ENCODE data around the gene EXOC4.

EXOC4 gene

GRCh38 chr7:133746847-133747246 is 494.0 kb downstream of the EXOC4 start:
- no peak overlapping the region for H2AFZ ChIP-seq (ENCODE audit: low read length)
- H3K9me2 ChIP-seq (replicated peaks; ENCODE audit: low read depth, low read length): no peaks in the 10 kb centered on the region
- H3K79me2 ChIP-seq (ENCODE audit: insufficient read depth, low read length): no peaks in the 10 kb centered on the region
- no peaks in the 10 kb centered on the region for H4K20me1 ChIP-seq (ENCODE audit: insufficient read depth, low read length, poor library complexity, severe bottlenecking)
- H3K4me2 ChIP-seq (ENCODE audit: low read depth, low read length, poor library complexity, severe bottlenecking): no peak overlapping the region
- H3K36me3 ChIP-seq (ENCODE audit: insufficient read depth, low read length): no peaks in the 10 kb centered on the region
- TF ChIP-seq EZH2phosphoT487 (IDR thresholded peaks at IDR 0.05; ENCODE audit: borderline replicate concordance): no peak
- H3K4me1 ChIP-seq (ENCODE audit: insufficient read depth, low read length, poor library complexity, severe bottlenecking): peaks cover 20% of the 10 kb centered on the region
- no peak overlapping the region for H3K4me3 ChIP-seq (ENCODE audit: low read length, poor library complexity, severe bottlenecking)
- no peaks in the 10 kb centered on the region for H3F3A ChIP-seq (ENCODE audit: low read depth)
- no peaks in the 10 kb centered on the region for H3K9me3 ChIP-seq (ENCODE audit: insufficient read depth, low read depth, low read length)
- no peak overlapping the region for H3K9ac ChIP-seq (ENCODE audit: low read depth, low read length, poor library complexity, severe bottlenecking)
- no peaks in the 10 kb centered on the region for H3K27me3 ChIP-seq (ENCODE audit: insufficient read depth, low read length, poor library complexity, severe bottlenecking)

- Histone ChIP-seq H3K9me2 (replicated peaks; ENCODE audit: low read depth, low read length) (no peaks in the 10 kb centered on the region), H4K20me1 (ENCODE audit: insufficient read depth, low read length, poor library complexity, severe bottlenecking) (no peaks in the 10 kb centered on the region), H2AFZ (ENCODE audit: low read length) (no peak overlapping the region), H3F3A (ENCODE audit: low read depth) (no peaks in the 10 kb centered on the region), H3K27me3 (ENCODE audit: insufficient read depth, low read length, poor library complexity, severe bottlenecking) (no peaks in the 10 kb centered on the region), H3K4me2 (ENCODE audit: low read depth, low read length, poor library complexity, severe bottlenecking) (no peak overlapping the region), H3K4me1 (ENCODE audit: insufficient read depth, low read length, poor library complexity, severe bottlenecking) (peaks cover 2% of the 10 kb centered on the region), H3K36me3 (ENCODE audit: insufficient read depth, low read length) (no peaks in the 10 kb centered on the region), H3K9ac (ENCODE audit: low read depth, low read length, poor library complexity, severe bottlenecking) (no peak overlapping the region), H3K79me2 (ENCODE audit: insufficient read depth, low read length) (no peaks in the 10 kb centered on the region), H3K9me3 (ENCODE audit: insufficient read depth, low read depth, low read length) (no peaks in the 10 kb centered on the region), H3K4me3 (ENCODE audit: low read length, poor library complexity, severe bottlenecking) (no peak overlapping the region)
- TF ChIP-seq CTCF (conservative IDR thresholded peaks at IDR 0.05; ENCODE audit: low read length): no peak
- no peak for TF ChIP-seq EZH2phosphoT487 (IDR thresholded peaks at IDR 0.05; ENCODE audit: borderline replicate concordance)
These were observed 495.8 kb downstream of the EXOC4 start for GRCh38 chr7:133748443-133749407.

- H3K9me3 ChIP-seq (ENCODE audit: insufficient read depth, low read depth, low read length): no peaks in the 10 kb centered on the region
- no peaks in the 10 kb centered on the region for H4K20me1 ChIP-seq (ENCODE audit: insufficient read depth, low read length, poor library complexity, severe bottlenecking)
- H3K4me1 ChIP-seq (ENCODE audit: insufficient read depth, low read length, poor library complexity, severe bottlenecking): no peaks in the 10 kb centered on the region
- H3K4me2 ChIP-seq (ENCODE audit: low read depth, low read length, poor library complexity, severe bottlenecking): no peak overlapping the region
- H3F3A ChIP-seq (ENCODE audit: low read depth): no peaks in the 10 kb centered on the region
- H3K36me3 ChIP-seq (ENCODE audit: insufficient read depth, low read length): no peaks in the 10 kb centered on the region
- no peaks in the 10 kb centered on the region for H3K9me2 ChIP-seq (replicated peaks; ENCODE audit: low read depth, low read length)
- no peak overlapping the region for H3K4me3 ChIP-seq (ENCODE audit: low read length, poor library complexity, severe bottlenecking)
- H3K9ac ChIP-seq (ENCODE audit: low read depth, low read length, poor library complexity, severe bottlenecking): no peak overlapping the region
- H2AFZ ChIP-seq (ENCODE audit: low read length): no peak overlapping the region
- TF ChIP-seq CTCF (conservative IDR thresholded peaks at IDR 0.05; ENCODE audit: low read length): no peak
- no peak for TF ChIP-seq EZH2phosphoT487 (IDR thresholded peaks at IDR 0.05; ENCODE audit: borderline replicate concordance)
- no peaks in the 10 kb centered on the region for H3K27me3 ChIP-seq (ENCODE audit: insufficient read depth, low read length, poor library complexity, severe bottlenecking)
- H3K79me2 ChIP-seq (ENCODE audit: insufficient read depth, low read length): no peaks in the 10 kb centered on the region
These were observed 497.4 kb downstream of the EXOC4 start for GRCh38 chr7:133750287-133750686.
